Measurements from ENCODE around the gene B3GLCT.

DNA sequence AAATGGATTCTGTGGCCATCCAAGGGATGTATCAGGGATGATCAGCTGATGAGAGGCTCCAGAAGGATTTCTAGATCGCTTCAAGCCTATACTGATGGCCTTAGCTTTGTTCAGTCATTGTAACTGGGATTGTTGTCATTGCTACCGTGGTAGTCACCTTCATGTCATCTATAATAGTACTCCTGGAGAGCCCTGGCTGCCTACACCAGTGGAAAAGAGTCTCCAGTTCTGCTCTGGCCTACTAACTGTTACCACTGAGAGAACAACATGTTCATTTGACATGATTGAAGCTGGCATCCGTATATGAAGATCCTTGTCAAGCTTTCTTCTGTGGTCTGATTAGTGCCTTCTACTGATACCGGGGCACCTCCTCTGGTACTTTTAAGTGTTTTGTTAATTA is 131.3 kb downstream of the B3GLCT start:
- TF ChIP-seq, protein P1, sequence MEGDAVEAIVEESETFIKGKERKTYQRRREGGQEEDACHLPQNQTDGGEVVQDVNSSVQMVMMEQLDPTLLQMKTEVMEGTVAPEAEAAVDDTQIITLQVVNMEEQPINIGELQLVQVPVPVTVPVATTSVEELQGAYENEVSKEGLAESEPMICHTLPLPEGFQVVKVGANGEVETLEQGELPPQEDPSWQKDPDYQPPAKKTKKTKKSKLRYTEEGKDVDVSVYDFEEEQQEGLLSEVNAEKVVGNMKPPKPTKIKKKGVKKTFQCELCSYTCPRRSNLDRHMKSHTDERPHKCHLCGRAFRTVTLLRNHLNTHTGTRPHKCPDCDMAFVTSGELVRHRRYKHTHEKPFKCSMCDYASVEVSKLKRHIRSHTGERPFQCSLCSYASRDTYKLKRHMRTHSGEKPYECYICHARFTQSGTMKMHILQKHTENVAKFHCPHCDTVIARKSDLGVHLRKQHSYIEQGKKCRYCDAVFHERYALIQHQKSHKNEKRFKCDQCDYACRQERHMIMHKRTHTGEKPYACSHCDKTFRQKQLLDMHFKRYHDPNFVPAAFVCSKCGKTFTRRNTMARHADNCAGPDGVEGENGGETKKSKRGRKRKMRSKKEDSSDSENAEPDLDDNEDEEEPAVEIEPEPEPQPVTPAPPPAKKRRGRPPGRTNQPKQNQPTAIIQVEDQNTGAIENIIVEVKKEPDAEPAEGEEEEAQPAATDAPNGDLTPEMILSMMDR (conservative IDR thresholded peaks at IDR 0.05; ENCODE audit: low read depth, low read length) = no peak
- TF ChIP-seq EZH2 (IDR thresholded peaks at IDR 0.05; ENCODE audit: low read length, unreplicated experiment) = no peak
- no peak for TF ChIP-seq EZH2phosphoT487 (IDR thresholded peaks at IDR 0.05; ENCODE audit: borderline replicate concordance, low read length)

All from PC-3 (cell line).